WTC11 (cell line): ENCODE measurements around the gene AGTRAP. TPM values are rescaled to one million over a fixed set of nuclear protein-coding genes. Genes with fewer than 3 reads are reported as not detected.

Experiments
- ATF2 ChIP-seq: sonication (generic); formaldehyde crosslinking; IDR thresholded peaks from 2 replicates; pipeline ENCODE4 v1.8.1; 2022; ENCODE audit warnings: low read depth, missing genetic modification reagents, borderline replicate concordance
- ATF6 ChIP-seq: sonication (generic); formaldehyde crosslinking; IDR thresholded peaks from 2 replicates; pipeline ENCODE4 v1.8.1; 2023; ENCODE audit warnings: mild to moderate bottlenecking, missing genetic modification reagents
- E2F4 ChIP-seq: sonication (generic); formaldehyde crosslinking; IDR thresholded peaks from 2 replicates; pipeline ENCODE4 v1.8.1; 2022; ENCODE audit warnings: low read depth, mild to moderate bottlenecking, moderate library complexity, missing genetic modification reagents, borderline replicate concordance
- EMX1 ChIP-seq: fragments of 250-450 bp; sonication (Bioruptor Pico); IDR thresholded peaks from 2 replicates; pipeline ENCODE4 v1.8.0; 2021; ENCODE audit warnings: mild to moderate bottlenecking
- ERG ChIP-seq: fragments of 250-450 bp; sonication (Bioruptor Pico); IDR thresholded peaks from 2 replicates; pipeline ENCODE4 v1.8.0; 2021; ENCODE audit warnings: mild to moderate bottlenecking
- ESRRA ChIP-seq: sonication (generic); formaldehyde crosslinking; IDR thresholded peaks from 2 replicates; pipeline ENCODE4 v1.8.1; 2022; ENCODE audit warnings: mild to moderate bottlenecking, missing genetic modification reagents, borderline replicate concordance
- FOXK1 ChIP-seq: sonication (generic); formaldehyde crosslinking; IDR thresholded peaks from 2 replicates; pipeline ENCODE4 v1.8.0; 2022; ENCODE audit warnings: mild to moderate bottlenecking, moderate library complexity, missing genetic modification reagents
- FOXP4 ChIP-seq: sonication (generic); formaldehyde crosslinking; IDR thresholded peaks from 2 replicates; pipeline ENCODE4 v1.8.0; 2022; ENCODE audit warnings: mild to moderate bottlenecking, missing genetic modification reagents
- KAT7 ChIP-seq: sonication (generic); formaldehyde crosslinking; IDR thresholded peaks from 2 replicates; pipeline ENCODE4 v1.8.1; 2023; ENCODE audit warnings: missing genetic modification reagents, mild to moderate bottlenecking, borderline replicate concordance
- MXD4 ChIP-seq: fragments of 250-450 bp; sonication (Bioruptor Pico); IDR thresholded peaks from 2 replicates; pipeline ENCODE4 v1.8.0; 2021; ENCODE audit warnings: mild to moderate bottlenecking, moderate library complexity, borderline replicate concordance
- NR3C1 ChIP-seq: sonication (generic); formaldehyde crosslinking; conservative IDR thresholded peaks from 2 replicates; pipeline ENCODE4 v1.8.1; 2023; ENCODE audit warnings: low read depth, mild to moderate bottlenecking, missing genetic modification reagents
- RORB ChIP-seq: fragments of 250-450 bp; sonication (Bioruptor Pico); IDR thresholded peaks from 2 replicates; pipeline ENCODE4 v1.9.0; 2021; ENCODE audit warnings: mild to moderate bottlenecking
- TEAD1 ChIP-seq: sonication (generic); formaldehyde crosslinking; IDR thresholded peaks from 2 replicates; pipeline ENCODE4 v1.8.0; 2022; ENCODE audit warnings: mild to moderate bottlenecking, missing genetic modification reagents
- USF2 ChIP-seq: sonication (generic); formaldehyde crosslinking; IDR thresholded peaks from 2 replicates; pipeline ENCODE4 v1.8.1; 2023; ENCODE audit warnings: mild to moderate bottlenecking, missing genetic modification reagents, moderate library complexity
- ZNF281 ChIP-seq: sonication (generic); formaldehyde crosslinking; IDR thresholded peaks from 2 replicates; pipeline ENCODE4 v1.8.0; 2023; ENCODE audit warnings: mild to moderate bottlenecking, missing genetic modification reagents
- ZNF512 ChIP-seq: sonication (generic); formaldehyde crosslinking; IDR thresholded peaks from 2 replicates; pipeline ENCODE4 v1.8.1; 2022; ENCODE audit warnings: missing genetic modification reagents, borderline replicate concordance
- total RNA-seq: library from RNA; stranded (reverse); gene quantifications from 3 replicates; pipeline ENCODE4 v1.2.3, GENCODE V29; 2021

AGTRAP gene
- total RNA-seq, 1 experiment from 2014 or later: 81.6 TPM

GRCh38 chr1:11784993-11785769 is 49.2 kb downstream of the AGTRAP start (continued):
- TF ChIP-seq FOXP4 (CRISPR knock-in tag): no peak
- no peak for TF ChIP-seq KAT7 (CRISPR knock-in tag)
- no peak for TF ChIP-seq ESRRA (CRISPR knock-in tag)
- no peak for TF ChIP-seq RORB (CRISPR knock-in tag)
- TF ChIP-seq ERG: no peak
- TF ChIP-seq TEAD1 (CRISPR knock-in tag): no peak
- no peak for TF ChIP-seq ATF2 (CRISPR knock-in tag)
- no peak for TF ChIP-seq E2F4 (CRISPR knock-in tag)
- TF ChIP-seq EMX1 (CRISPR knock-in tag): no peak
- no peak for TF ChIP-seq MXD4 (CRISPR knock-in tag)
- no peak for TF ChIP-seq ATF6 (CRISPR knock-in tag)
- no peak for TF ChIP-seq ZNF281 (CRISPR knock-in tag)
- no peak for TF ChIP-seq NR3C1
- TF ChIP-seq FOXK1: no peak
- TF ChIP-seq USF2 (CRISPR knock-in tag): no peak
- no peak for TF ChIP-seq ZNF512 (CRISPR knock-in tag)
- TF ChIP-seq, all 79 proteins: peak for 9
